ENCODE measurements around the gene TRHDE.
"Not testable (repeated sequence)": the region's sequence is repeated elsewhere in the genome, so short reads cannot be mapped to it uniquely, and the experiment has no call there.

Gene TRHDE

GRCh38 chr12:72660174-72660573 lies 388.0 kb downstream of the TRHDE start:
- not testable (repeated sequence) for DNase-seq

GRCh38 chr12:72673853-72674252 lies 401.7 kb downstream of the TRHDE start:
- DNase-seq, result no peak

DNA sequence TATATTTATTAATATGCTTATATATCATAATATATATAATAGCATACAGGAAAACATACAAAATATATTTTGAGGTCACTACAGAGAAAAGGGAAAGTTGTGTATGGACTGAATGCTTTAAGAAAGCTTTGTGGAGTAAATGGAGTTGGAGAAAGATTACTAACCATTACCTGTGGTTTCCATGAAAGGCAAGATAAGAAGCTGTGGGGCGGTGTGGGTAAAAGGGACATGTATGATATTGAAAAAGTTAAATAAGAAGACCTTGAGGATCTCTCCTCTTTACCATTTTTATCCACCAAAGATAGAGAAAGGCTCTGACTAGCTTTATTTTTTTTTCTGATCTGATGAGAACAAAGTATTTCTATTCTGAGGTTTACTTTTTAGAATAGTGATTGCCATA lies 404.4 kb downstream of the TRHDE start:
- DNase-seq, result no peak

- DNase-seq, result no peak
Measured at GRCh38 chr12:72677139-72677538, 405.0 kb downstream of the TRHDE start.

GRCh38 chr12:72677846-72678245 lies 405.7 kb downstream of the TRHDE start:
- no peak for DNase-seq

GRCh38 chr12:72679147-72679757 lies 407.1 kb downstream of the TRHDE start:
- DNase-seq, result no peak

DNA sequence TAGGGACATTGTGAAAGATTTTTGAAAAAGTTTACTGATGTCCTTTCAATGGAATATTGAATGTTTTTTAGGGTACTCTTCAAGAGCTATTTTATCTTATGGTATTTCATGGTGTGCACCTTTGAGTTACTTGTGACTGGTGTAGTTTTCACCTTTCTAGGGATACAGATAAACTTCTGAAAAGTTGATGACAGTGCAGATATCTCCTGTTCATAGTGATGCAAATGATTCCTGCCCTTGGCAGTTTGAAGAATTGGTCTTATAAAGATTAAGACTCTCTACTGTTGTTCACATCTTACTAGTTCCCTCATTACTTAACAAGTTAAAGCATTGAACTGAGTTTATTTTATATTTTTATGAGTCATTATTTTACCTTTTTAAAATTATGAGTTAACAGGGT lies 408.9 kb downstream of the TRHDE start:
- DNase-seq, result no peak

DNA sequence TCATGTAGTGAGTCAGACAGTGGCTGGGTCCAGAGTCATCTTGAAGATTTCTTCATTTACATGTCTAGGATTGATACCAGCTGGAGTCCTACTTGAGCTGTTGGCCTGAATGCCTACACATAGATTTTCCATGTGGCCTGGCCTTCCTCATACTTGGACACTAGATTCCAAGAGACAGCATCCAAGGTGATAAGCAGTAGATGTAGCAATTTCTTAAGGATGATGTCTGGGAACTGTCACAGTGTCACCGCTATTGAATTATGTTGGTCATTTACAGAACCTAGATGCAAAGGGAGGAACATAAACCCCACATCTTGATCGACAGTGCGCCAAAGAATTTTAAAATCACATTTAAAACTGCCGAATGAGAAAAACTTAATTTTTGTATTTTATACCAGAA lies 412.3 kb downstream of the TRHDE start:
- DNase-seq, result no peak

GRCh38 chr12:72692338-72692737 lies 420.2 kb downstream of the TRHDE start:
- DNase-seq, result no peak

- no peak for DNase-seq
Measured at GRCh38 chr12:72694193-72694592, 422.0 kb downstream of the TRHDE start.

GRCh38 chr12:72699362-72699761 lies 427.2 kb downstream of the TRHDE start:
- no peak for DNase-seq

DNA sequence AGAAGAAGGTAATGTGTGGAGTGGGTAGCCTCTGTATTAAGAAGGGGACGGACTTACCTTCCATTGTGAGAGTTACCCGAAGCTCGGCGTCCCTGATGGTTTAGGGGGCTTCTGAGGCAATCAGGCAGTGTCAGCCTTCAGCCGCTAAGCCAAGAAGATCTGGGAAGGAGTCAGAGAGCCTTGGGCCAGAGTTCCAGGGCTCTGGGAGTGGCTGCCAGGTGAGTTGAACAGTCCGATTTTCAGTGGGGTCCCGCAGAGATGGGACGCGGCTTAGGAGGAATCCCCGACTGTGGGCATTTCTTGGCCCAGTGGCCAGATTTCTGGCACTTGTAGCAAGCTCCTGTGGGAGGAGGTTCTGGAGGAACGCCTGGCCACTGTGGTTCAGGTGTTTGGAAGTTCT lies 439.9 kb downstream of the TRHDE start:
- not testable (repeated sequence) for DNase-seq

DNA sequence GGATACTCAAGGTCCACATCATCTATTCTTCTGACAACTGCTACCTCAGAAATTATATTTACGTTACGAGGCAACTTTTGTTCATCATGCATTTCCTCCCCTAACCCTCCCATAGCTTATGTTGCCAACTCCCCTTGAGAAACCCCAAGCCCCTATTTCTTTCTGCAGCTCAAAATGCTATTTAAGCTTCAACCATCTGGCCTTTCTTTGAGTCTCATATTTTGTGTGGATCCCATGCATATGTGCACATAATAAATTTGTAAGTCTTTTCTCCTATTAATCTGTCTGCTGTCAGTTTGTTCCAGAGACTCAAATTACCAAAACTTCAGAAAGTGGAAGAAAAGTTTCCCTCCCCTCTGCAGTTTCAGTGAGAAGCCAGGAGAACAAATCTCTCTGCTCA lies 444.1 kb downstream of the TRHDE start:
- DNase-seq, result no peak

DNA sequence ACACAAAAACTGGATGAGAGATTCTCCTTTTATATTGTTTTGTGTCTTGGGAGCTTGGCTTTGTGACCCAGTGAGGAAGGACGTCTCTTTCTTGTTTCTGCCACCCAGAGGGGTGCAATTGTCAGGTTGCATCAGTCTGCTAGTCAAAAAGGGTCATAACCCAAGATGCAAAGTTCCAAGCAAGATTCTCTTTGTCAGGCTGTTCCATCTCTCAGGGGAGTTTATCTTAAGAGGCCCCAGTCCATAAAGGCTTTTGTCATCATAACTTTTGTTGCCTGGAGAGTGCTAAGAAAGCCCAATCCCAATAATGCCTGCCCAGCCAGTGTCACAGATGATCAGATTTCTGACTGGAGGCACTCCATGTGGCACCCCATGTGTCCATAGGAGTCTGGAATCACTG lies 444.9 kb downstream of the TRHDE start:
- DNase-seq, result no peak

Measured in stimulated activated CD4-positive, alpha-beta T cell treated with anti-CD3 and anti-CD28 coated beads, Interleukin-15, amount 100 ng/mL, for 24 hours (primary cell).